NCI-H82 treated with DMSO at 0.1 percent for 48 hours (cell line): ENCODE measurements around the gene PURB.
"Not testable (repeated sequence)": the region's sequence is repeated elsewhere in the genome, so short reads cannot be mapped to it uniquely, and the experiment has no call there.

Source experiments
- DNase-seq: peaks from one replicate; lab custom pipeline; 2025; ENCODE audit not compliant: unreplicated experiment; lab: John Stamatoyannopoulos, UW

PURB gene

DNA sequence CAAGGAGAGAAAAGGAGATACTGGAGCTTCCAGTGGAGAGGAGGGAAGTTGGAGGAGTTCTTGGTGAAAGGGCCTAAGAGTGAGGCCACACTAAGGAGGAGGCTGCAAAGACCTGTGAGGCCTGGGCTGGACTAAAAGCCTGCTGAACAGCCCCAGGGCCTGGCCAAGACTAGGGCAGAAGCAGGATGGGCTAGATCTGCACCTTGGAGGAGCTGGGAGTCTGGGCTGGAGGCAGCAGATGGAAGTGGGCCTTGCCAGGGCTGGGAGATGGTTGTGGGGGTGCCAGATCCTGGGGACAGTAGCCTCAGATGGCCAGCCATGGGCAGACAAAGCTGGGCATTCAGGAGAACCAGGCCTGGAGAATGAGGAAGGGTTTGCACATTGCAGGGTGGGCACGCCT, 6.5 kb upstream of the PURB start:
- no peak for DNase-seq

DNA sequence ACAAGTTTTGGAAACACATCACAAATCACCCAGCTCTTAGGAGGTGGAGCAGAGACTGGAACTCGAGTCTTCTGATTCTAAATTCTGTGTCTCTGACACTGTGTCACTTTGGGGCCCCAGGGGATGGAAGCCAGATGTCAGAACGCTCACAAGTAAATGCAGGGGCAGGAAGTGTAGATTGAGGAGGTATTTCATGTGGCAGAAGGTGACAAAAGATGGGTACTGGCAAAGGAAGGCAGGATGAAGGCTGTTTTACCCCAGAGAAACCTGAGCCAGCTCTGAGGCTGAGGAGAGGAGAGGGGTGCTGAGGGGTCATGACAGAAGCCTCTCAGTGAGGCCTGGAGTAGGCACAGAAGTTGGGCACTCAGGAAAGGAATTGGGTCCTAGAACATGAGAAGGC, 6.0 kb upstream of the PURB start:
- DNase-seq, result no peak

DNA sequence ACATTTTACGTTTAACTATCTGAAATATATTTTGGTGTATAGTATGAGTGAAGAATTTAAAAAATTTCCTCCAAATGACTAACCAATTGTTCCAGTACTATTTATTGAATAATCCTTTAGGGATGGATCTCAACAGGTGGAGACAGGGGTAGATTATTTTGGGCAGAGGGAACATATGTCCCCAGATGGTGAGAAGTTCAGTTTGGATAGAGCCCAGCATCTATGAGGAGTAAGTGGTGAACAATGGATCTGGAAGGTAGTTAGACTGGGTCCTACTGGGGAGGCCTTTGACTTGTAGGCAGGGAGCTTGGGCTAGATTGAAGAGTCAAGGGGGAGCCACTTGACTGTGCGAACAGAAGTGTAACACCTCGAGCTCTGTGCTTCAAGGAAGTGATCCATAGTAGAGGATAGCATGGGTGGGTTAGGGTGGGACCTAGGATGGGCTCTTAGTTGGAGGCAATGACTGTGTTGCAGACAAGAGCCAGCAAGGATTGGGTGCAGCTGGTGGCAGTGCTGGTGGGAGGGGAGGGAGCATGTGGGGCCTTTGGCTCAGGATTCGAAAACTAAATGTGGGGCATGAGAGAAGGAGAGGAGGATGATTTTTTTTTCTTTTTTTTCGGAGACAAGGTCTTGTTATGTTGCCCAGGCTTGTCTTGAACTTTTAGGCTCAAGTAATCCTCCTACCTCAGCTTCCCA, 3.9 kb upstream of the PURB start:
- DNase-seq, result no peak

GRCh38 chr7:44887293-44887692, 2.0 kb upstream of the PURB start:
- no peak for DNase-seq

DNA sequence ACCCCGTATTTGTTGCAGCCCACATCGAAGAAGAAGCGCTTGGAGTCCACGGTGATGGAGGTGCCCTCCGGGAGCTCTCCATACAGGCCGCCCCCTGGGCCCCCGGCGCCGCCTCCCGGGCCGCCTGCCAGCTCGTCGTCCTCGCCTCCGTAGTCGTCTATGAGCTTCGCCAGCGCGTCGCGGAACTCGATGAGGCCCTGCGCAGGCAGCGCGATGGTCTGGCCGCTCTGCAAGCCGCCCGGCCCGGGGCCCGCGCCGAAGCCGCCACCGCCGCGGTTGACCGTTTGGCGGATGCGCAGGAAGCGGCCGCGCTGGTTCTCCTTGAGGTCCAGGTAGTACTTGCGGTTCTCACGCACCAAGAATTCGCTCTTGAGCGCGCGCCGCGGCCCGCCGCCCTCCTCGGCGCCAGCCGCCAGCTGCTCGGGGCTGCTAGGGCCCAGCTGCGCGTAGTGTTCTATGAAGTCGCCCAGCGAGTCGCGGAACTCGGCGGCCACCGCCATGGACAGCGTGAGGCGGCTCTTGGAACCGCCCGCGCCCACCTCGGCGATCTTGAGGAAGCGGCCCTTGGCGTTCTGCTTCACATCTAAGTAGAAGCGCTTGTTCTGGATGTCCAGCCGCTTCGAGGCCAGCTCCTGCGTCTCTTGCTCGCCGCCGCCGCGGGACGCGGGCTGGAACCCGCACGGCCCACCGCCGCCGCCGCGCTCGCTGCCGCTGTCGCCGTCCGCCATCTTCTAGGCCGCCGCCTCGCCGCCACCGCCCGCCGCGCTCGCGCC, 523 bp downstream of the PURB start:
- no peak for DNase-seq

DNA sequence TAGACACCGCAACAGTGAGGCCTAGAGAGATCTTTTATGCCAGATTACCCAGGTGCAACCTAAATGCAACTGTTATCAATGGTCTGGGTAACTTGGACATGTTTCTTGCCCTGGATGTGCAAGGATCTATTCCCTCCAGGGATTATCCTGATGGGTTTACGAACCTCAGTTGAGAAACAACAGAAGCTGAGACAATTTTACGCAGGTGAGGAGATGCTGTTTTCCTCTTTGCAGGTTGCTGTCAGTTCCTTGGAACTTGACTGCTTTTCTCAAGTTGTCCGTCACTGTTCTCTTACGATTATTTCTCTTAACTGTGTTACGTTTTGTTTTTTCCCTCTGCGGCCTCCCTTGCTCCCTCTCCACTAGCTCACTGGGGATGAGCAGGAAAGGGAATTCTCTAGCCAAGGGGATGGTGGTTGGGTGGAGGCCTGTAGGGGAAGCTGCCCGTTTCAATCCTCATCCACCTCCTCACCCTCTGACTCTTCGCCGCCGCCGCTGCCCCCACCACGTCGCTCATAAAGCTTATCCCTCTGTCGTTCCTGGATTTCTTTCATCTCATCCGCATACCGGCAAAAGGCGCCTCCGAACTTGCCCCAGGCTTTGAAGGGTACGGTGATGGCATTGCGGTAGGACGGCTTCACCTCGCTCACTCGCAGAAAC, 1.2 kb downstream of the PURB start:
- DNase-seq, result no peak

DNA sequence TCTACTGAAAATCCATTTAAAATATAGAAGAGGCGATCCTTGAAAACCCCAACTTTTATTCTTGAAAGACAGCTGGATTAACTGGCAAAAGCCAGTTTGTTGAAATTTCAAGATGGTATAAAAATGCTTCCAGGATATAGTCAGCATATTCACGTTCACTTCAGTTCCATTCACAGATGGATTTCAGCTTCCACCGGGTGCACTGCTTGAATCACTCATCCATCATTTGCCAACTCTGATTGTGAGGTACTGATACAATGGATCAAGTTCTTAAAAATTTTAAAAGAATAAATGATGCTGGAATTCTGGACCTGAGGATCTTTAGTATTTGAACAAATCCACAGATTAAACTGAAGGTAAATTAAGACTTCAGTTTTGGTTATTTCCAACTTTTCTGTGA, 2.4 kb downstream of the PURB start:
- no peak for DNase-seq

DNA sequence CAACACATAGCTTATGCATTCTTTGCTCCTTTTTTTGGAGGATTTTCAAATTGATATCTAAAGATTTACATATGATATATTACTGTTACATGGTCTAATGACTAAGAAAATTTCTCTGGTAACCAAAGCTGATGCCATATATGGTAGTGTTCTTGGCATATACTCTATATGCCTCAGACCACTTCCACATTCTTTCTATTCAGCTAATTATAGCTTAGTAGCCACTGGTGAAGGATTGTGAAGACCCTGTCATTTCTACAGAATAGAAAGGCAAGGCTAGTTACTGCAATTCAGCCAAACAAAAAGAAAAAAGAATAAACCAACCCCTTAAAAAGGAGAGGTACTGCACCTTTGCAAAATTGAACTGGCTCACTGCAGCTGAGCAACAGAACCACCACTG, 3.7 kb downstream of the PURB start:
- no peak for DNase-seq

- DNase-seq, result no peak
Measured at GRCh38 chr7:44881066-44881600, 4.2 kb downstream of the PURB start.

DNA sequence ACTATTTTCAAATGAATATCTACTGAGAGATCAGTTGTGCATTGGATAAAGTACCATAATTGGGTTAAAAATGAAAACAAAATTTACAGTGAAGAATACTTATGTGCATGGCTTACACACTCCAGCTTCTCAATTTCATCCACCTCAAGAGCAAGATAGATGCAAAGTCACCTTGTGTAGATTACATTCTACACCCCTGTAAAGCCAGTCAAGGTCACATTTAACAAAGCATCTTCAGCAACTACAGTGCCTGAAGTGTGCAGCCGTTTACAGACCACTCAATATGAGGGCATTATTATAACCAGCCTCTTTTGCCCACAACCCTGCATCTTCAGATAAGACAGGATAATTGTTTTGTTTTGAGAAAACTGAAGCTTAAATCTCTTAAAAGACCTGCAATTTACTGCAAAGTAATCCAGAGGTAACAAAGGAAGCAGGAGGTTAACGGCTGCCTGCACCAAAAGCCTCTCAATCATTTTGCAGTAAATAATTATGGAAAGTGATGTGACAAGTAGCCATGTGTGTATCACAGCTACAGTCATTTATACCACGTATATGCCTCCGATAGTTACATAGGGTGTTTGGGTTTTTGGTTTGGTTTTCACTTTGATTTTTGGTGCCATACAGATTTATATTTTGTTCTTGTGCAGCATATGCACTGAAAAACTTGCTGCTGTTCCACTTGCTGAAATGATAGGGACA, 4.9 kb downstream of the PURB start:
- no peak for DNase-seq

- DNase-seq, result no peak
Measured at GRCh38 chr7:44876393-44876792, 8.9 kb downstream of the PURB start.

- DNase-seq, result no peak
Measured at GRCh38 chr7:44875241-44875640, 10.1 kb downstream of the PURB start.

DNA sequence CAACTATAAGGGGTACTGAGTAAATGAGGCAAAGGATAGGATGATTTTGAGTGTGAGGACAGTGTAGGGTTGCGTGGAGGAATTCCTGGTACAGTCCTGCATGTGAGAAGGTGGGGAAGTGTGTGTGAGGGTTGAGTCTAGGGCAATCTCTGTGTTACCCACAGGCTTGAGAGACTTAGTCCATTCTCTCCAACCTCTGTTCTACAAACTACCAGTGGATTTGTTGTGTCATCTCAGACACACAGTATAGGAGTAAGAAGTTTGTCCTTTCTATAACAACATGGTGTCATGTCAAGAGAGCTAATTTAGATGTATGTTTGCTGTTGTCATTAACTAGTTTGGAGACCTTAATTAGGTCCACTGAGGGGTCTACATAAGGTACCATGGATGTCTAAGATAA, 12.5 kb downstream of the PURB start:
- DNase-seq, result no peak

GRCh38 chr7:44871918-44872317, 13.4 kb downstream of the PURB start:
- DNase-seq, result not testable (repeated sequence)

GRCh38 chr7:44870780-44871179, 14.6 kb downstream of the PURB start:
- not testable (repeated sequence) for DNase-seq

DNA sequence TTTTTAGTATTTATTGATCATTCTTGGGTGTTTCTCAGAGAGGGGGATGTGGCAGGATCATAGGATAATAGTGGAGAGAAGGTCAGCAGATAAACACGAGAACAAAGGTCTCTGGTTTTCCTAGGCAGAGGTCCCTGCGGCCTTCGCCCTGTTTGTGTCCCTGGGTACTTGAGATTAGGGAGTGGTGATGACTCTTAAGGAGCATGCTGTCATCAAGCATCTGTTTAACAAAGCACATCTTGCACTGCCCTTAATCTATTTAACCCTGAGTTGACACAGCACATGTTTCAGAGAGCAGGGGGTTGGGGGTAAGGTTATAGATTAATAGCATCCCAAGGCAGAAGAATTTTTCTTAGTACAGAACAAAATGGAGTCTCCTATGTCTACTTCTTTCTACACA, 15.0 kb downstream of the PURB start:
- DNase-seq, result not testable (repeated sequence)

GRCh38 chr7:44867073-44867995, 18.0 kb downstream of the PURB start:
- no peak for DNase-seq

GRCh38 chr7:44861949-44862348, 23.4 kb downstream of the PURB start:
- not testable (repeated sequence) for DNase-seq

- no peak for DNase-seq
Measured at GRCh38 chr7:44858161-44858560, 27.2 kb downstream of the PURB start.
